HEK293 (cell line): ENCODE data around the gene PRPF6.

Experiments used
- CTCF ChIA-PET: fragments of 350-600 bp; formaldehyde crosslinking; extraction: SDS; loops from one replicate; lab custom pipeline; 2021; ENCODE audit warnings: antibody characterized with exemption; lab: Yijun Ruan, JAX
- POLR2A ChIA-PET: fragments of 300-600 bp; formaldehyde crosslinking; extraction: SDS; loops from one replicate; lab custom pipeline; 2020; ENCODE audit warnings: antibody characterized with exemption, inconsistent platforms; lab: Yijun Ruan, JAX
- H3K27ac ChIP-seq: fragments of 200-500 bp; sonication (Bioruptor generic); 2 replicates; pipeline ENCODE4 v1.5.1; 2014; ENCODE audit warnings: low read depth, low read length, control low read depth, inconsistent platforms; ENCODE audit errors: extremely low read depth
- H3K36me3 ChIP-seq, 2 experiments: fragments of 200-500 bp in 1 of 2; sonication (Bioruptor generic) in 1 of 2; 1 replicate in 1 of 2; 2 replicates in 1 of 2; pipeline ENCODE4 v1.5.1; 2014 to 2017; ENCODE audit warnings: inconsistent platforms in 2 of 2, low read length in 2 of 2; ENCODE audit not compliant: control insufficient read depth in 2 of 2, insufficient read depth in 1 of 2
- H3K4me1 ChIP-seq: fragments of 200-500 bp; sonication (Bioruptor generic); 2 replicates; pipeline ENCODE4 v1.5.1; 2014; ENCODE audit warnings: mild to moderate bottlenecking, low read length, inconsistent platforms; ENCODE audit not compliant: control insufficient read depth, insufficient read depth
- H3K4me3 ChIP-seq: 2 replicates; pipeline ENCODE4 v1.5.1; 2011; ENCODE audit warnings: low read depth, mild to moderate bottlenecking, control low read depth, low read length, moderate library complexity
- H3K9me3 ChIP-seq: fragments of 200-500 bp; sonication (Bioruptor generic); 2 replicates; pipeline ENCODE4 v1.5.1; 2014; ENCODE audit warnings: low read depth, low read length, inconsistent platforms; ENCODE audit not compliant: control insufficient read depth, insufficient read depth
- BCL11A ChIP-seq: fragments of 450-650 bp; formaldehyde crosslinking; IDR thresholded peaks from 2 replicates; pipeline ENCODE4 v1.5.1; 2016; ENCODE audit warnings: low read depth, missing biosample characterization, missing genetic modification characterization
- EGR2 ChIP-seq: fragments of 450-650 bp; formaldehyde crosslinking; IDR thresholded peaks from 2 replicates; pipeline ENCODE4 v1.5.1; 2016; ENCODE audit warnings: low read depth, missing biosample characterization, missing genetic modification characterization
- GLIS2 ChIP-seq: fragments of 450-650 bp; formaldehyde crosslinking; IDR thresholded peaks from 2 replicates; pipeline ENCODE4 v1.5.1; 2016; ENCODE audit warnings: missing biosample characterization, missing genetic modification characterization
- HIC1 ChIP-seq: fragments of 450-650 bp; formaldehyde crosslinking; IDR thresholded peaks from 2 replicates; pipeline ENCODE4 v1.5.1; 2016; ENCODE audit warnings: missing biosample characterization, missing genetic modification characterization
- PRDM2 ChIP-seq: fragments of 450-650 bp; formaldehyde crosslinking; IDR thresholded peaks from 2 replicates; pipeline ENCODE4 v1.5.1; 2016; ENCODE audit warnings: missing biosample characterization, missing genetic modification characterization, borderline replicate concordance
- ZFP41 ChIP-seq: fragments of 450-650 bp; formaldehyde crosslinking; IDR thresholded peaks from 2 replicates; pipeline ENCODE4 v1.5.1; 2016; ENCODE audit warnings: missing biosample characterization, missing genetic modification characterization, borderline replicate concordance
- ZIC2 ChIP-seq: fragments of 450-650 bp; formaldehyde crosslinking; IDR thresholded peaks from 2 replicates; pipeline ENCODE4 v1.5.1; 2016; ENCODE audit warnings: missing biosample characterization, missing genetic modification characterization
- ZNF18 ChIP-seq: fragments of 450-650 bp; formaldehyde crosslinking; IDR thresholded peaks from 2 replicates; pipeline ENCODE4 v1.5.1; 2016; ENCODE audit warnings: missing biosample characterization, missing genetic modification characterization
- ZNF335 ChIP-seq: fragments of 450-650 bp; formaldehyde crosslinking; conservative IDR thresholded peaks from 2 replicates; pipeline ENCODE4 v1.5.1; 2016; ENCODE audit warnings: missing biosample characterization, missing genetic modification characterization
- ZNF341 ChIP-seq: fragments of 450-650 bp; formaldehyde crosslinking; IDR thresholded peaks from 2 replicates; pipeline ENCODE4; 2016; ENCODE audit warnings: low read depth, missing biosample characterization, missing genetic modification characterization
- ZNF394 ChIP-seq: fragments of 450-650 bp; formaldehyde crosslinking; IDR thresholded peaks from 2 replicates; pipeline ENCODE4 v1.5.1; 2016; ENCODE audit warnings: missing biosample characterization, missing genetic modification characterization, mild to moderate bottlenecking, moderate library complexity, borderline replicate concordance
- ZNF449 ChIP-seq: fragments of 450-650 bp; formaldehyde crosslinking; IDR thresholded peaks from 2 replicates; pipeline ENCODE4 v1.5.1; 2017; ENCODE audit warnings: missing biosample characterization, mild to moderate bottlenecking, missing genetic modification characterization, moderate library complexity
- ZNF521 ChIP-seq: fragments of 450-650 bp; formaldehyde crosslinking; IDR thresholded peaks from 2 replicates; pipeline ENCODE4 v1.5.1; 2017; ENCODE audit warnings: missing biosample characterization, mild to moderate bottlenecking, missing genetic modification characterization
- ZNF600 ChIP-seq: fragments of 450-650 bp; formaldehyde crosslinking; IDR thresholded peaks from 2 replicates; pipeline ENCODE4 v1.5.1; 2016; ENCODE audit warnings: missing biosample characterization, missing genetic modification characterization

Gene PRPF6

GRCh38 chr20:64072498-64073063 is 91.6 kb downstream of the PRPF6 start:
- Histone ChIP-seq H3K36me3 (peaks cover 0 to 25% of the 10 kb centered on the region in 2 experiments; a peak in 1 of 3 replicates), H3K9me3 (no peaks in the 10 kb centered on the region), H3K4me1 (no peaks in the 10 kb centered on the region), H3K4me3 (no peak overlapping the region)
- TF ChIP-seq ZFP41 (tag by site-specific recombination), result no peak
- no peak for TF ChIP-seq ZNF335
- TF ChIP-seq BCL11A (tag by site-specific recombination), result no peak
- TF ChIP-seq, all 188 proteins: peak for 0
- no peak overlapping the region for H3K27ac ChIP-seq
- CTCF ChIA-PET, result no interaction called here
- POLR2A ChIA-PET, result no interaction called here

- no peaks in the 10 kb centered on the region for H3K9me3 ChIP-seq
- H3K36me3 ChIP-seq, result peaks cover 0 to 25% of the 10 kb centered on the region in 2 experiments; a peak in 1 of 3 replicates
- TF ChIP-seq ZNF521 (tag by site-specific recombination) (no peak), ZIC2 (tag by site-specific recombination) (peak; percentile 25; the same call in 1 of the 2 replicates), GLIS2 (peak; percentile 62), ZNF600 (tag by site-specific recombination) (peak; percentile 14; the same call in 1 of the 2 replicates)
- ChIA-PET CTCF (interaction anchor here (1.0 kb wide), 1 partner anchor 46 kb away, joined by 4 read pairs; no protein-coding TSS in a partner anchor), POLR2A (no interaction called here)
- peaks cover 5% of the 10 kb centered on the region for H3K4me1 ChIP-seq
- no peak overlapping the region for H3K27ac ChIP-seq
- H3K4me3 ChIP-seq, result no peak overlapping the region
These were observed 92.7 kb downstream of the PRPF6 start for GRCh38 chr20:64073476-64074183.

GRCh38 chr20:64074184-64074789 is 93.4 kb downstream of the PRPF6 start:
- no peak overlapping the region for H3K27ac ChIP-seq
- ChIA-PET CTCF (interaction anchor here (1.0 kb wide), 1 partner anchor 46 kb away, joined by 4 read pairs; no protein-coding TSS in a partner anchor), POLR2A (no interaction called here)
- H3K4me1 ChIP-seq, result peaks cover 10% of the 10 kb centered on the region
- H3K4me3 ChIP-seq, result no peak overlapping the region
- peaks cover 0 to 25% of the 10 kb centered on the region in 2 experiments; a peak in 1 of 3 replicates for H3K36me3 ChIP-seq
- H3K9me3 ChIP-seq, result no peaks in the 10 kb centered on the region
- TF ChIP-seq EGR2 (tag by site-specific recombination) (peak; percentile 27; the same call in 1 of the 2 replicates), HIC1 (tag by site-specific recombination) (peak; percentile 32; the same call in 1 of the 2 replicates), ZNF449 (tag by site-specific recombination) (peak; percentile 89), ZNF600 (tag by site-specific recombination) (0 out of 2 replicates have a peak, but pooled peaks have one; percentile 6), ZNF18 (tag by site-specific recombination) (no peak), ZIC2 (tag by site-specific recombination) (peak; percentile 53), ZNF394 (no peak), GLIS2 (0 out of 2 replicates have a peak, but pooled peaks have one; percentile 37), PRDM2 (no peak), ZNF341 (tag by site-specific recombination) (peak; percentile 27; the same call in 1 of the 2 replicates)
